ENCODE data around the gene COL10A1. TPM values are rescaled to one million over a fixed set of nuclear protein-coding genes. Genes with fewer than 3 reads are reported as not detected.

Gene COL10A1
- total RNA-seq, 1 experiment from 2014 or later = not detected

DNA sequence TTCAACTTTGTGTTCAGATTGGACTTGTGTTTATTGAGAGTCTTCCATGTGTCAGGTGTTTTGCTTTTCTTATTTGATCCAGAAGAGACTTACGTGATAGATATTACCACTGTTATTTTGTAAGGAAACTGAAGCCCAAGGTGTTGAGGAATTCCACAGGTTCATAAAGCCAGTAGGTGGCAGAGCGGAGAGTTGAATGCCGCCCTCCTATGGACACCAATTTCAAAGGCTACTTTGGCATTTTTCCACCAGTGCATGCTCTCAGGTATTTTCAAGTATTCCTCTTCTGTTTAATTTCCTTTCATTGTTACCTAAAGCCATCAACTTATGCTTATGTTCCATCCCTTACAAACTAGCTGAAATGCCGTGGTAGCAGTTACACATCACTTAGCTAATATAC is 14.0 kb upstream of the COL10A1 start:
- no peak for DNase-seq (ENCODE audit: low spot score)
- no peaks in the 10 kb centered on the region for H3K27me3 ChIP-seq (replicated peaks; ENCODE audit: insufficient read depth, low read depth, low read length, poor library complexity)
- no peak overlapping the region for H3K27ac ChIP-seq (ENCODE audit: low read depth, low read length, poor library complexity, severe bottlenecking)
- H3K4me3 ChIP-seq (ENCODE audit: low read depth, low read length, poor library complexity, severe bottlenecking) = no peak overlapping the region
- H3K4me1 ChIP-seq (ENCODE audit: insufficient read depth, low read length, poor library complexity, severe bottlenecking) = no peaks in the 10 kb centered on the region
- H3K9me3 ChIP-seq (ENCODE audit: low read depth, low read length, poor library complexity, severe bottlenecking) = no peaks in the 10 kb centered on the region
- intact Hi-C loops (cut with micrococcal nuclease; ENCODE audit: unreplicated experiment) = no loop called here
- TF ChIP-seq, protein P1, sequence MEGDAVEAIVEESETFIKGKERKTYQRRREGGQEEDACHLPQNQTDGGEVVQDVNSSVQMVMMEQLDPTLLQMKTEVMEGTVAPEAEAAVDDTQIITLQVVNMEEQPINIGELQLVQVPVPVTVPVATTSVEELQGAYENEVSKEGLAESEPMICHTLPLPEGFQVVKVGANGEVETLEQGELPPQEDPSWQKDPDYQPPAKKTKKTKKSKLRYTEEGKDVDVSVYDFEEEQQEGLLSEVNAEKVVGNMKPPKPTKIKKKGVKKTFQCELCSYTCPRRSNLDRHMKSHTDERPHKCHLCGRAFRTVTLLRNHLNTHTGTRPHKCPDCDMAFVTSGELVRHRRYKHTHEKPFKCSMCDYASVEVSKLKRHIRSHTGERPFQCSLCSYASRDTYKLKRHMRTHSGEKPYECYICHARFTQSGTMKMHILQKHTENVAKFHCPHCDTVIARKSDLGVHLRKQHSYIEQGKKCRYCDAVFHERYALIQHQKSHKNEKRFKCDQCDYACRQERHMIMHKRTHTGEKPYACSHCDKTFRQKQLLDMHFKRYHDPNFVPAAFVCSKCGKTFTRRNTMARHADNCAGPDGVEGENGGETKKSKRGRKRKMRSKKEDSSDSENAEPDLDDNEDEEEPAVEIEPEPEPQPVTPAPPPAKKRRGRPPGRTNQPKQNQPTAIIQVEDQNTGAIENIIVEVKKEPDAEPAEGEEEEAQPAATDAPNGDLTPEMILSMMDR (conservative IDR thresholded peaks at IDR 0.05; ENCODE audit: low read depth, low read length) = 0 out of 2 replicates have a peak, but pooled peaks have one; percentile 21
- no peak for TF ChIP-seq EZH2 (IDR thresholded peaks at IDR 0.05; ENCODE audit: borderline replicate concordance, low read depth, low read length, poor library complexity, severe bottlenecking)
- ChIA-PET POLR2A (ENCODE audit: low non-redundant PET) (no interaction called here), CTCF (no interaction called here)
- H3K36me3 ChIP-seq (ENCODE audit: insufficient read depth, low read length, poor library complexity, severe bottlenecking) = no peaks in the 10 kb centered on the region
- BruUV-seq (replicated peaks) = no TSS peak

DNA sequence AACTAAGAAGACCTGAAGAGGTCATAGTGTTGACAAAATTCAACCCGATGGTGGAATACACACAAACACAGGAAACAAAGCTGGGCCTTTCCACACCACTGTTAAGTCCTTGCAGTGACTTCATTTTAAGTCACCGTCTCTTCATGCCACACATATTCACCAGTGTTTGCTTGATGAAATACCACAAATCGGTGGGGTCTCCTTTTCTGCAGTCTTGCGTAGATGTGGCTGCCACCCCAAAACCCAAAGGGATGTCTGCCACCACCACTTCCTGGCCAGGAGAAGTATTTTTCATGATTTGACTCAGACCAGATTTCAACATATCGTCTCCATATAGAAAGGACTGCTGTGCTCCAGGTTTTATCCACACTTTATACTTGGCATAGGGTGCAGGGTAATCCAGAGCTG is 11.0 kb upstream of the COL10A1 start:
- no peak overlapping the region for H3K27ac ChIP-seq (ENCODE audit: low read depth, low read length, poor library complexity, severe bottlenecking)
- POLR2A ChIA-PET (ENCODE audit: low non-redundant PET) = no interaction called here
- no peak for TF ChIP-seq EZH2 (IDR thresholded peaks at IDR 0.05; ENCODE audit: borderline replicate concordance, low read depth, low read length, poor library complexity, severe bottlenecking)
- TF ChIP-seq, protein P1 (conservative IDR thresholded peaks at IDR 0.05; ENCODE audit: low read depth, low read length) = no peak
- no peak overlapping the region for H3K4me3 ChIP-seq (ENCODE audit: low read depth, low read length, poor library complexity, severe bottlenecking)
- no peaks in the 10 kb centered on the region for H3K27me3 ChIP-seq (replicated peaks; ENCODE audit: insufficient read depth, low read depth, low read length, poor library complexity)
- DNase-seq (ENCODE audit: low spot score) = no peak
- BruUV-seq (replicated peaks) = no TSS peak
- H3K9me3 ChIP-seq (ENCODE audit: low read depth, low read length, poor library complexity, severe bottlenecking) = no peaks in the 10 kb centered on the region
- intact Hi-C loops (cut with micrococcal nuclease; ENCODE audit: unreplicated experiment) = no loop called here
- CTCF ChIA-PET = interaction anchor here (1.0 kb wide), 1 partner anchor 25 kb away, joined by 4 read pairs; no protein-coding TSS in a partner anchor
- H3K36me3 ChIP-seq (ENCODE audit: insufficient read depth, low read length, poor library complexity, severe bottlenecking) = no peaks in the 10 kb centered on the region
- no peaks in the 10 kb centered on the region for H3K4me1 ChIP-seq (ENCODE audit: insufficient read depth, low read length, poor library complexity, severe bottlenecking)

DNA sequence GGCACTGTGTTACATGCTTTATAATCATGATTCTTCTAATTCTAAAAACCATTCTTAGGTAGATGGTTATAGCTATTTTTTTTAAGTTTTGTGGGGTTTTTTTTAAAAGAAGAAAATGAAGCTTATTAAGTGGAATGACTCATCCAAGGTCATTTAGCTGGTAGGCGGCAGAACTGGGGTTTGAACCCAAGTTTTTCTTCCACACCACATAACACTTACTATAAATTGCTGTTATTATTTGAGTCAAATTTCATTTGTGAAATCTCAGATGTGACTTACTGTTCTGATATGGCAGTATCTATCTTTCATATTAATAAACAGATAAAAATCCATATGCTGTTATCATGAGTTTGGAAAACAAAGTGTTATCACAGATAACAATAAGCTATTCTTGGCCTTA is 10.4 kb upstream of the COL10A1 start:
- no peaks in the 10 kb centered on the region for H3K27me3 ChIP-seq (replicated peaks; ENCODE audit: insufficient read depth, low read depth, low read length, poor library complexity)
- BruUV-seq (replicated peaks) = no TSS peak
- H3K9me3 ChIP-seq (ENCODE audit: low read depth, low read length, poor library complexity, severe bottlenecking) = no peaks in the 10 kb centered on the region
- no peak for DNase-seq (ENCODE audit: low spot score)
- H3K4me1 ChIP-seq (ENCODE audit: insufficient read depth, low read length, poor library complexity, severe bottlenecking) = no peaks in the 10 kb centered on the region
- H3K36me3 ChIP-seq (ENCODE audit: insufficient read depth, low read length, poor library complexity, severe bottlenecking) = no peaks in the 10 kb centered on the region
- no peak overlapping the region for H3K4me3 ChIP-seq (ENCODE audit: low read depth, low read length, poor library complexity, severe bottlenecking)
- TF ChIP-seq EZH2 (IDR thresholded peaks at IDR 0.05; ENCODE audit: borderline replicate concordance, low read depth, low read length, poor library complexity, severe bottlenecking) = no peak
- TF ChIP-seq, protein P1 (conservative IDR thresholded peaks at IDR 0.05; ENCODE audit: low read depth, low read length) = no peak
- CTCF ChIA-PET = interaction anchor here (1.0 kb wide), 1 partner anchor 24 kb away, joined by 4 read pairs; no protein-coding TSS in a partner anchor
- H3K27ac ChIP-seq (ENCODE audit: low read depth, low read length, poor library complexity, severe bottlenecking) = no peak overlapping the region
- POLR2A ChIA-PET (ENCODE audit: low non-redundant PET) = no interaction called here
- intact Hi-C loops (cut with micrococcal nuclease; ENCODE audit: unreplicated experiment) = no loop called here

Measured in A673 (cell line).